OCI-LY7 (cell line): ENCODE measurements around the gene ADGRG6. TPM values are rescaled to one million over a fixed set of nuclear protein-coding genes. Genes with fewer than 3 reads are reported as not detected.

Experiments
- BruUV-seq: library from RNA; stranded (reverse); fragments of 400-500 nt; replicated peaks from 2 replicates; lab custom pipeline; 2021; lab: Mats Ljungman, UMichigan
- CTCF ChIA-PET: fragments of 300-600 bp; sonication (Branson Sonifier 250); formaldehyde crosslinking; loops from one replicate; lab custom pipeline; 2022; ENCODE audit warnings: antibody characterized with exemption; ENCODE audit not compliant: unreplicated experiment; lab: Charles Lee
- POLR2A ChIA-PET: fragments of 300-600 bp; sonication (Branson Sonifier 250); formaldehyde crosslinking; loops from one replicate; lab custom pipeline; 2022; ENCODE audit warnings: antibody characterized with exemption; lab: Charles Lee
- DNase-seq: peaks from one replicate; pipeline ENCODE4 v3.0.0-alpha.2; 2015; ENCODE audit warnings: low spot score
- H2AFZ ChIP-seq: fragments of 200-600 bp; sonication (generic), shearing (Covaris generic); 2 replicates; pipeline ENCODE4 v1.6.1; 2014; ENCODE audit warnings: mild to moderate bottlenecking, antibody characterized with exemption, low read length, moderate library complexity
- H3K27ac ChIP-seq: fragments of 200-600 bp; sonication (generic); 2 replicates; pipeline ENCODE4 v1.5.1; 2014; ENCODE audit warnings: mixed run types, low read depth, mild to moderate bottlenecking, moderate library complexity, low read length, inconsistent platforms; ENCODE audit not compliant: poor library complexity, severe bottlenecking
- H3K36me3 ChIP-seq: fragments of 200-600 bp; sonication (generic); 2 replicates; pipeline ENCODE4 v1.6.1; 2014; ENCODE audit warnings: mild to moderate bottlenecking, antibody characterized with exemption, low read length, moderate library complexity, mixed read lengths; ENCODE audit not compliant: insufficient read depth
- H3K4me1 ChIP-seq: fragments of 200-600 bp; sonication (generic); 2 replicates; pipeline ENCODE4 v1.5.1; 2014; ENCODE audit warnings: mild to moderate bottlenecking, low read length; ENCODE audit not compliant: insufficient read depth, poor library complexity, severe bottlenecking
- H3K4me2 ChIP-seq: fragments of 200-600 bp; sonication (generic); 2 replicates; pipeline ENCODE4 v1.6.1; 2014; ENCODE audit warnings: mild to moderate bottlenecking, low read length
- H3K4me3 ChIP-seq: fragments of 200-600 bp; sonication (generic); 2 replicates; pipeline ENCODE4 v1.5.1; 2014; ENCODE audit warnings: mild to moderate bottlenecking, low read depth, low read length; ENCODE audit not compliant: poor library complexity, severe bottlenecking
- H3K79me2 ChIP-seq: fragments of 200-600 bp; sonication (generic); 2 replicates; pipeline ENCODE4 v1.6.1; 2016; ENCODE audit warnings: low read depth, mild to moderate bottlenecking, low read length, moderate library complexity, mixed read lengths; ENCODE audit not compliant: insufficient read depth
- H3K9me2 ChIP-seq: fragments of 200-600 bp; sonication (generic); 2 replicates; pipeline ENCODE4 v1.6.1; 2016; ENCODE audit warnings: mild to moderate bottlenecking, low read length, mixed read lengths; ENCODE audit not compliant: insufficient read depth
- H3K9me3 ChIP-seq: fragments of 200-600 bp; sonication (generic); 2 replicates; pipeline ENCODE4 v1.6.1; 2014; ENCODE audit warnings: mild to moderate bottlenecking, mixed run types, low read length, mixed read lengths
- H4K20me1 ChIP-seq: fragments of 200-600 bp; sonication (generic); 2 replicates; pipeline ENCODE4 v1.6.1; 2014; ENCODE audit warnings: mild to moderate bottlenecking, antibody characterized with exemption, low read length, moderate library complexity, mixed read lengths; ENCODE audit not compliant: insufficient read depth
- CTCF ChIP-seq: fragments of 200-600 bp; sonication (generic); conservative IDR thresholded peaks from 2 replicates; pipeline ENCODE4 v1.5.1; 2014; ENCODE audit warnings: mild to moderate bottlenecking, antibody characterized with exemption, low read length, moderate library complexity, mixed read lengths
- EZH2phosphoT487 ChIP-seq: fragments of 200-600 bp; sonication (generic); IDR thresholded peaks from 2 replicates; pipeline ENCODE4 v1.6.1; 2018; ENCODE audit warnings: low read depth, borderline replicate concordance, mild to moderate bottlenecking, mixed run types, antibody characterized with exemption, low read length, moderate library complexity, mixed read lengths
- intact Hi-C: fragments of 100-400 bp; cut with micrococcal nuclease; formaldehyde crosslinking; loops from one replicate; pipeline ENCODE4 v1.10.0; 2022; ENCODE audit not compliant: unreplicated experiment
- total RNA-seq, 2 experiments: library from RNA; depleted of rRNA in 1 of 2; stranded (reverse); fragments of >200 nt in 1 of 2; shearing (Covaris generic) in 1 of 2; gene quantifications; 2 replicates each; pipeline ENCODE4 v1.2.3, GENCODE V29; 2014 to 2022

ADGRG6 gene
- total RNA-seq, 2 experiments from 2014 or later, result not detected

- intact Hi-C loops, result no loop called here
- no peaks in the 10 kb centered on the region for H3K79me2 ChIP-seq
- H3K4me1 ChIP-seq, result no peaks in the 10 kb centered on the region
- no peak overlapping the region for H3K27ac ChIP-seq
- no TSS peak for BruUV-seq
- no peak overlapping the region for H3K4me3 ChIP-seq
- ChIA-PET CTCF (no interaction called here), POLR2A (interaction anchor here (1.0 to 1.4 kb wide), 3 partner anchors 8 to 36 kb away, joined by 3 read pairs; no protein-coding TSS in a partner anchor)
- no peaks in the 10 kb centered on the region for H4K20me1 ChIP-seq
- no peaks in the 10 kb centered on the region for H3K36me3 ChIP-seq
- no peaks in the 10 kb centered on the region for H3K9me3 ChIP-seq
- no peak for DNase-seq
- H2AFZ ChIP-seq, result no peak overlapping the region
- H3K4me2 ChIP-seq, result no peak overlapping the region
- TF ChIP-seq CTCF (no peak), EZH2phosphoT487 (no peak)
- H3K9me2 ChIP-seq, result no peaks in the 10 kb centered on the region
These were observed 94.0 kb downstream of the ADGRG6 start for GRCh38 chr6:142395768-142396231.

DNA sequence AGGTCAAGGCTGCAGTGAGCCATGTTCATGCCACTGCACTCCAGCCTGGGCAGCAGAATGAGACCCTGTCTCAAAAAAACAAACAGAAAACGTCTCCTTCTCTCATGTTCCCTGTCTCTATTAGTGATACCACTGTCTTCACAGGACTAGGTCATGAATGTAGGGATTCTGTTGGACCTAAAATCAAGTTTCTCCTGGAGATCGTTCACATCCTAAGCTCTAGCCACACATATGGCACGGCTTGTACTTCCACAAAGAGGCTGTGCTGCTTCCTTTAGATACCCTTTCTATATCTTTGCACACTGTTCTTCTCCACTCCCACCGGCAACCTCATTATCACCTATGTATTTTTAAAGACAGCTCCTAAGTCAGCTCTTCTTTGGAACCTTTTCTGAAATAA lies 96.5 kb downstream of the ADGRG6 start:
- H3K4me3 ChIP-seq, result no peak overlapping the region
- no peaks in the 10 kb centered on the region for H3K79me2 ChIP-seq
- CTCF ChIA-PET, result no interaction called here
- H3K36me3 ChIP-seq, result no peaks in the 10 kb centered on the region
- no TSS peak for BruUV-seq
- POLR2A ChIA-PET, result interaction anchor here (0.6 kb wide), 1 partner anchor 73 kb away, joined by 3 read pairs; no protein-coding TSS in a partner anchor
- TF ChIP-seq EZH2phosphoT487, result no peak
- TF ChIP-seq CTCF, result no peak
- no peaks in the 10 kb centered on the region for H3K9me2 ChIP-seq
- no peaks in the 10 kb centered on the region for H3K9me3 ChIP-seq
- DNase-seq, result no peak
- no peaks in the 10 kb centered on the region for H3K4me1 ChIP-seq
- no peaks in the 10 kb centered on the region for H4K20me1 ChIP-seq
- no peak overlapping the region for H2AFZ ChIP-seq
- intact Hi-C loops, result no loop called here
- H3K27ac ChIP-seq, result no peak overlapping the region
- no peak overlapping the region for H3K4me2 ChIP-seq

- Histone ChIP-seq H3K9me2 (no peaks in the 10 kb centered on the region), H3K36me3 (no peaks in the 10 kb centered on the region), H2AFZ (no peak overlapping the region), H4K20me1 (no peaks in the 10 kb centered on the region), H3K79me2 (no peaks in the 10 kb centered on the region), H3K9me3 (no peaks in the 10 kb centered on the region), H3K4me2 (no peak overlapping the region), H3K27ac (no peak overlapping the region), H3K4me1 (no peaks in the 10 kb centered on the region), H3K4me3 (no peak overlapping the region)
- ChIA-PET POLR2A (interaction anchor here (0.7 kb wide), 1 partner anchor 108 kb away, joined by 3 read pairs; no protein-coding TSS in a partner anchor), CTCF (no interaction called here)
- BruUV-seq, result no TSS peak
- no peak for TF ChIP-seq EZH2phosphoT487
- TF ChIP-seq CTCF, result no peak
- intact Hi-C loops, result no loop called here
- DNase-seq, result no peak
These were observed 97.9 kb downstream of the ADGRG6 start for GRCh38 chr6:142399739-142400138.
